HG03520 (cell line): Measurements from ENCODE around the gene ERG28.

Source experiments
- ATAC-seq: cut with Tn5 transposase; IDR thresholded peaks from one replicate; pipeline ENCODE4 v1.9.1; 2021; ENCODE audit warnings: mild to moderate bottlenecking, moderate library complexity; ENCODE audit not compliant: unreplicated experiment

Gene ERG28

DNA sequence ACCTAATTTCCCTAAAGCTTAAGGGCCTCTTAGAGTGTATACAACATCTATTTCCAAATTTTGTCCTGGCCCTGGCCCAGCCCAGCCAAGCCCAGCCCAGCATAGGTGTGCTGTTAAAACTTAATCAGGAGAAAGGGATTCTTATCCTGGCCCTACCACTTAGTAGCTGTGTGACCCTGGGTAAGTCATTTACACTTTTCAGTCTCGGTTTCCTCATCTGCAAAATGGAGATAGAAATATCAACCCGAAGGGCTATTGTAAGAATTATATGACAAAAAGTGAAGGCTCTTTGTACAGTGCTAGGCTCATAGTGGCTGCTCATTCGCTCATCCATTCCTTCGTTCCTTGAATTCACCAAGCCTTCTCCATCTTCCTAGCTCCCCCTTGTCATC, 442 bp downstream of the ERG28 start:
- no peak for ATAC-seq

DNA sequence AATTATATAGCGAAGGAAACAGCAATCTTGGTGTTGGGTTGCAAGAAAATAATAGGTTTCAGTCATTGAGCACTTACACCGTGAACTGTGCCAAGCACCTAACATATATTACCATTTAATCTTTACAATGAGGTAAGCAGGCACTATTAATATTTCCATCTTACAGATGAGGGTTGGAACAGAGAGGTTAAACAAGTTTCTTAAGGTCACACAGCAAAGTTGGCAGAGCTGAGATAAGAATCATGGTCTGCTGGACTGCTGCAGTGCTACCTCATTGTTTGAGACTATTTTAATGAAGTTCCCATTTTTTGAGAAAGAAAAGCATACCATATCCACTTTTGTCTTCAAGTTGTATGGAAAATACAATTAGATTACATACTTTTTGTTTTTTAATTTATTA, 1.7 kb downstream of the ERG28 start:
- ATAC-seq: no peak

DNA sequence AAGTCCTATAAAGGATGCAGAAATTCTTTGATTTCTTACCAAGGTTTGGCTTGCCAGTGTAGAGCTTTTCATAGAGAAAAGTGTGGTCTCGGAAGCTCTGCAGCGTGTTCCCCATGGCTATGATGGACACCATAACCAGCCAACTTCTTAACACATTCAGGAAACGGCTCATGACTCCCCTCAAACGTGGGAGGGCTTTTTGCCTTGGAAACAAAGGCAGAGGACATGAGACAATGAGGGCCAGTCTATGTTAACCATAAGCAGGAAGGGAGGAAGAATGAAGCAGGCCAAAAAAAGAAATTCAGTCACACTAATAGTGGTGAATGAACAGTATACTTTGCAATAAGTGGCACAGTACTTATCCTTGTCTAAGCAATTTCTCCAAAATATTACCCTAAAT, 3.3 kb downstream of the ERG28 start:
- ATAC-seq: no peak

DNA sequence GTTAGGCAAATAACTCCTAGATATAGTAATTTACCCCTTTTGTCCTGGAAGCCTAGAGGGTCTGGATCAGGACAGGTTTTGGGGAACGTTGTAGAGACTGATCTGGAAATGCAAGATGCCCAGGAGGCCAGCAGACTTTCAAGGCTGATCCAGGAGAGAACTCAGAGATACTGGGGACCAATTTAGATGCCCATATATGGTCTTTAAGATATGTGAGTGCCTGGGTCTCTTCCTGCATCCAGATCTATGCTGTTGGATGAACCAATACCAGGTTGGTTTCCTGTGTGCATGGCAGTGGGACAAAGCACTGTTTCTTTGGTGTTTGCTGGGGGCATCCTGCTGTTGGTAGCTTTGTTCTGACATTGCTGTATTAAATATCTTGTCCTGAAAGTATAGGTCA, 5.4 kb downstream of the ERG28 start:
- no peak for ATAC-seq

DNA sequence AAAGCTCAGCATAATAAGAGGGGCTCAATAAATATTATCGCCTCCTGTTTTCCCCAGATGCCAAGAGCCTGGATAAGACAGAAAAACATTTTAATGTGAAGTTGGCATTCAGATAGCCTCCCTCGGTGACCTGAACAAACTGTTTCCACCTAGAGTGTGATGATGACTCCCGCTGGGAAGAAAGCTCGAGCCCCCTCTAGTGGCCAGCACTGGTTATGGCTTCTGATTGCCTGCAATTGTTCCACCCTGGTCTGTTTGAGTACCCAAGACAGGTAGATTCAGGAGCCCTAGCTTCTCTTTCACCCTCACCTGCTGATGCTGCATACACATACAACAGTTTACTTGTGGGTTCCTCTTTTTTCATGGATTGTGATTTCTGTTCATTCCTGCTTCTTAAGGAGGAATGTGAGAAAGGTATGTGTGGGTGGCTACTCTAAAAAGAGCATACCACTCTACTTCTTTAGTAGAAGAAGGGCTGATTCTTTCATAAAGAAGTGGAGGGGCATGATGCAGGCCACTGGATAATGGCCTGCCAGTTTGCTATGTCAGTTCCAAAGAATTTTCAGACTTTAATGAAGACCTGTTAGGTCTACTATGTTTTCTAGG, 6.4 kb downstream of the ERG28 start:
- ATAC-seq: no peak

DNA sequence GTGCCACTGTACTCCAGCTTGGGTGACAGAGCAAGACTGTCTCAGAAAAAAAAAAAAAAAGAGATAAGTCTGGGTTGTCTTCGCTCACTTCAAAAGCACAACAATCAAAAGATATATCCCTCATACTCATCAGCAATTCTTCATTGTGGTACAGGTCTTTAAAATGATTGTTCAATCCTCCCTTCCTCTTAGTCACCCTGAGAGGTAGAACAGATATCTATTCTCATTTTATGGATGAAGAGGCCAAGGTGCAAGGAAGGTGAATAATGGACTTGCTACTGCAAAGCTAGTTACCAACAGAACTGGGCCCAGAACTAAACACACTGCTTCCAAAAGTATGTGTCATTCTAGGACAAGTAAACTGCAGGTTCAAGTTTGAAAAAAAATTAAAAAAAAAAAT, 7.1 kb downstream of the ERG28 start:
- no peak for ATAC-seq

DNA sequence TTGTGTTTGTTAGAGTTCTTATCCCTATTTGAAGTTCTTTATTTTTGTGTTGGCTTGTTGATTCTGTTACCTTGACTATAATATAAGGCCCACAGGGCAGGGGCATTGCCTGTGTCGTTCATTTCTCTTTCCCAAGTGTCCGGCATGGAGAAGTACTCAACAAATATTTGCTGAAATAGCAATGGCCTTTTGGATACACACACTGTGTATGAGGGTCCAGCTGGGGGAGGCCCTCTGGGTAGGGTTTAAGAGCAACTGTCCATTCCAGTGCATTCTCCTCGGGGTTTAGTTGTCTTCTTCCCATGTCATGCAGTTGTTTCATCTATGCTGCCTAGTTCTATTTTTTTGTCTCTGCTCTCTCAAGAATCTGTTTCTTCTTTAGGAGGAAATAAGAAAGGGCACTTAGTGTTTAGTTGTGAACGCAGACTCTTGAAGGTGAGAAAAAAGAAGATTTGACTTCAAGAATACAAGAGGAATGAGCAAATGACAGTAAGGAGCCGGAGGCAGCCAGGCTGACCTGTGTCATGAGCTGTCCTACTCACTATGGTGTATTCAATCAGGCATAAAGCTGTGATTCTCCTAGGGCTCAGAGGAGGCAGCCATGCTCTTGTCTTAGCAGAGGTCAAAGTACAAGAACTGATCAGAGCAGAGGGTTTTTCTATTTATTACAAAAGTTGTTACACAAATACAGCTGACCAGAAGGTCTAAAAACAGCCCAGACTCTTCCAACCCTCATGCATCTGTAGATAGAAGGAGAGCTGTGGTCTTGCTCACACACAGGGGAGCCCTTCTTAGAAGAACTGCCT, 10.2 kb downstream of the ERG28 start:
- ATAC-seq: no peak

DNA sequence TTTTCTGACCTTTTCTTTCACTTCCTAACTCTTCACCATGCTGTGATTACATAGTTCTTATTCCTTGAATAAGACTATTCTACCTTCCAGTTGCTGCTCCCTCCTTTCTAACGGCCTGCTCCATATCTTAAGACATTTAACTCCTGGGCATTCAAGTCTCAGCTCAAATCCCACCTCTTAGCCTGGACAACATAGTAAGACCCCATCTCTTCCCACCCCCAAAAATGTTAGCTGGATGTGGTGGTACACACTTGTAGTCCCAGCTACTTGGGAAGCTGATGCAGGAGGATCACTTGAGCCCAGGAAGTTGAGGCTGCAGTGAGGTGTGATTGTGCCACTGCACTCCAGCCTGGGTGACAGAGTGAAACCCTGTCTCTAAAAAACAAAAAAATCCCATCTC, 10.9 kb downstream of the ERG28 start:
- no peak for ATAC-seq

DNA sequence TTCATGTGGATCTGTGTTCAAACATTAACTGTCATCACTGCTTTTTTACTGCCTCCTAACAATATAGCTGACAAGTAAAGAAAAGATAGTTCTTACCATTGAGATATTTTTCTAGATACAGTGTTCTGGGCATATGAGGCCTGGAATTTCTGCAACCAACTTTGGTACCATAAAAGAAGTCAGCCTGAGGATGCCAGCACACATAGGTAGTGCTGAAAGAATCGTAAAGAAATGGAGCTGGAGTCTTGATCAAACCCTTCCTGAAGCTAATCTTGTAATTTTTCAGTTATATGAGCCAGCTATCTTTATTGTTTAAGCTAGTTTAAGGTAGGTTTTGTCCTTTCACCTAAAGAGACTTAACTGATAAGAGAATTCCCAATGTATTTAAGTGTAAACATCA, 11.3 kb downstream of the ERG28 start:
- no peak for ATAC-seq

DNA sequence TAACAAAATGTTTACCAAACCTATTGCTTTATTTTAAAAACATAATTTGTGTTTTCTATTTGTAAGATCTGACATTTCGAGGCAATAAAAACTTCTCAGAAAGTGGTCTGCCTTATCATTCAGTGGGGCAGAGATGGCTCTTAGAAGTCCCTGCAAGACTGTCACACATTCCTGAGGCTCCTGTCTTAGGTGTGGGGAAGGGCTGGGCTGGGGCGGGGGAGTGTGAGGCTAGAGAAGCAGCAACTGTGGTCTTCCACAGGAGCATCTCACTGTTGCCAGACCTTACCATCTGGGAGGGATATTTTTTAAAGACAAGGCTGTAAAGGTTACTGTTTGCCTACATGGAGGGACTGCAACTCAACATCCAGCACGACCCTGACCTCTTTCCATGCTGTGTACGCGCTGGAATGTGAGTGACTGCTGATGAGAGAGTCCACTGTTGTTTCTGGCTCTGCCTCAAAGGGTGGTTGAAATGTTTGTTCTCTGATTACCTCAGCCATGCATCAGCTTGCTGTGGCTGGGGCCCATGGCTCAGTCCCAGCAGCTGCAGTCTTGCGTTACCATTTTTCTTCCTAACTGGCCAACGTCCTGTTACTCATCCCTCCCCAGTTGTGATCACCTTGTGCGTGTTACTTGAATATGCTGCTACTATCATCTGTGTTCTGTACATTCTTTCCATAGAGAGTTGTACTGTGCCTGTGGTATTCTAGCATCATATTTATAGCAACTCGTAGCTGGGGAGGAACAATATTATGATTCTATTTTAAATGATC, 12.4 kb downstream of the ERG28 start:
- ATAC-seq: no peak

DNA sequence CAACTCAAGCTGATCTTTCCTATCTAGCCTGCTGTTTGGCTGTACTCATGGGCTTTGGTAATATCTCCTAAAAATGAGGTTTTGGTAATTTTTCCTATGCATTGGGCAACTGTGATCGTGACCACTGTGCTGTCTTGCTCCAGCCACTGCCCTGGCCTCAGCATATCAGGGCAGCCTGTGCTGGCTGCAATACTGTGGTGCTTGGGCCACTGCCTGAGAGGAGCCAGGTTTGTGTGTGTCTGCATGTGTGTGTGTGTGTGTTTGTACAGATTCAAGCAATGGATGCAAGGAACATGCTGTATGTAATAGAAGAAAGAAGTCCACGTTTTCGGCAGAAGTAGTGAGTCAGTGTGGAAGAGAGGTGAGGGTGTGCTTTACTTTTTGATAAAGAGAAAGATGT, 13.0 kb downstream of the ERG28 start:
- no peak for ATAC-seq

DNA sequence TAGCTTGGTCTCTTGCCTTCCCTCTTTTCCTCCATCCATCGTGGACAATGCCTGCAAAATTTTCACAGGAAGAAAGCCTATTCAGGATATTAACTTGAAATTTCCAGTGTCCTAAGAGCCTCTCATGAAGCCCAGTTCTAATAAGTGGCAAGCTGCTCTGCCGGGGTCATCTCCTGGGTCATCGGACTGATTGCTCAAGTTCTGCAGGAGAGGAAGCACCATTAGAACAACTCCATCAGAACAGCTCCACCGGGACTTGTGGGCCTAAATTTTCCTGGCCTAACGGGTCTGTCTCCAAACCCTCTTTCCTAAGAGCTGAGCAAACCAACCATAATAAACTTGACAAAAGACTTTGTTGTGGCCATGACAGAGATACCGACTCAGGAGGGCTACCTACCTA, 13.9 kb downstream of the ERG28 start:
- no peak for ATAC-seq

DNA sequence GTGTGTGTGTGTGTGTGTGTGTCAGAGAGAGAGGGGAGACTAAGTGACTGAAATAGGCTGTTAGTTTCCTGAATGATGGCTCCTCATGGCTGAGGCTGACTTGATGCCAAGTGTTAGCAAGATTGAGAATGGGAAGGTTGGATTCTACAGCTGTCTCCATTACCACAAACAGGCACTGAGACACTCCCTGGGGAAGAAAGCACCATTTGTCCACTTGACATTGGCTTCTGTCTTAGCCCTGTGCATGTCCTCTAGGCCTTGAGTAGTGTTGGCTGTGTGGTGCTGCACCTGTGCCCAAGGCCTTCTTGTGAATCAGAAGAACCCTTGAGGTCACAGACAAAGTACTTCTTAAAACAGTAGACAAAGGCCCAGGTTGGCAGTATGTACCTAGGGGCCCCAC, 15.6 kb downstream of the ERG28 start:
- ATAC-seq: no peak

DNA sequence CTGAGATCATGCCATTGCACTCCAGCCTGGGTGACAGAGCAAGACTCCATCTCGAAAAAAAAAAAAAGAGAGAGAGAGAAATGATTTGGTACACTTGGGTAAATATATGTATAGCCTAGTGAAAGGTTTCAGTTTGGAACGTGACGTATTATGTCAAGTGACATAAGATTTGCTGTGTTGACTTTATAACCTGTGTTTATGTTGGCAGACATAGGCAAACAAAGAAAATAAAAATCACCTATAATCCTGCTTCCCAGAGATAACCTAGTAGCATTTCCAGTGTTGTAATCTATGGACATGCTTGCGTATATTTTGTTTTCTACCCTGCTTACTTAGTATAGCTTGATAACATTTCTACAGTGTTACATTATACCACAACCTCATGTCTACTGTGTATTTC, 16.7 kb downstream of the ERG28 start:
- ATAC-seq: no peak

DNA sequence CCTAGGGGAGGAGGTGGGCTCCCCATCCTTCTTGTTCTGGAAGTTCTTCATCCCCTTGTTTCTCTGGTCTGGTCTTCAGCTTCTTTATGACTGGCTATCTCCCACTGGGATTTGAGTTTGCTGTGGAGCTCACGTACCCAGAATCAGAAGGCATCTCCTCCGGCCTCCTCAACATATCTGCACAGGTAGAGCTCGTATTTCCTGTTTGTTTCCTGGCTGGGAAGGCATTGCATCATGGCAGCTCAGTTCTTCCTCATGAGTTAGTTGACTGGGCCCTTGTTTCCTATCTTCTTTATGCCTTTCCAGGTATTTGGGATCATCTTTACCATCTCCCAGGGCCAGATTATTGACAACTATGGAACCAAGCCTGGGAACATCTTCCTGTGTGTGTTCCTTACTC, 19.8 kb downstream of the ERG28 start:
- ATAC-seq: no peak

DNA sequence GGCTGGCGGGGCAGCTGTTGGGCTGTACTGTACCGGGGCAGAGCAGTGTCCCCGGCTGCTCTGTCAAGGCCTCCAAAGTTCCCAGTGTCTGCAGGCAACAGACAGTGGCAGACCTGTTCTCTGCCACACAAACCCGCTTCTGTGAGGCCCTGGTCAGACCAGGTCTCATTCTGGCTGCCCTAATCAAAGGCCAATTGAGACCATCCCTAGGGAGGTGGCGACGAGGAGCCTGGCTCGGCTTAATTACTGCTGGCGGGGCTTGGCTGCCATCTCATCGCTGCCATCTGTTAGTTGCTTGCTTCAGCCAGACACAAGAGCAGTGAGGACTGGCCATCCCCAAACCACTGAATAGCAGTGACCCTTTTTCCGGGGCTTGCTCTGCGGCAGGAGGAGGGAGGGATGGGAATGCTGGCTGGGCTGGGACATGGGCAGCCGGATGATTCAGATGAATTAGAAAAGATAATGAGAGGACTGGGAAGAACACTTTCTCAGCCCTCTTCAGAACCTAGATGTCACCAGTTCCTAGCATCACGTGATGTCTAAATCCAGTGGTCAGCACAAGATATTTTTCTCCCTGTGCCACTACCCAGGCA, 24.5 kb downstream of the ERG28 start:
- no peak for ATAC-seq

DNA sequence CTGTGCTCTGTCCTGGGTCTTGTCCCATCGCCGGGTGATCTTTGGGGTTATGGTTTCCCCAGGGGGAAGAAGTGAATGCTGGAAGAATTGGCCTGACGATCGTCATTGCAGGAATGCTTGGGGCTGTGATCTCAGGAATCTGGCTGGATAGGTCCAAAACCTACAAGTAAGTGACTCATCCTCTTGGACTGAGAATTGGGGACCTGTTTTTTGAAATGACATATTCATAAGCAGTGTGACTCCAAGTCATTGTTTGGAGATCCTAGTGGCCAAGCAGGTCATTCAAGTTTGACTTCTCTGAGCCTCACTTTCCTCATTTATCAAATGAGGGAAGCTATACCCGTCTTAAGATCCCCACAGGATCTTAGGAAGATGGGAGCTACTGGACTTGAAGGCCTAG, 25.8 kb downstream of the ERG28 start:
- no peak for ATAC-seq

DNA sequence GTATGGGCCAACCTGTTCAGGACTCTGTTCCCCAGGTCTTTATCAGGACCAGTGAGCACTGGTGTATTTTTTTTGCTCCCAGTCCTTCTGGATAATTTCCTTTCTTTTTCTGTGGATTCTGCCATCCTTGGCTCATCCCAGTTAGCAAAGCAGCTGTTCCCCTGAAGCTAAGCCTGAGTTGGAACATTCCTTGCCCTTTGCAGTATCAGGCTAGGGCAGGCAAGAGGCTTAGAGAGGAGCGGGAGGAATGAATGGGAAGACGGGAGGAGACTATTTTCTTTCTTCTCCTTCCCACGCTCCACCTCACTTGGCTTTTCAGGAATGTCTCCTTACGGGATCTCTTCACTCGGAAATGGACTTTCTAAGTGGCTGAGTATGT, 29.2 kb downstream of the ERG28 start:
- no peak for ATAC-seq

DNA sequence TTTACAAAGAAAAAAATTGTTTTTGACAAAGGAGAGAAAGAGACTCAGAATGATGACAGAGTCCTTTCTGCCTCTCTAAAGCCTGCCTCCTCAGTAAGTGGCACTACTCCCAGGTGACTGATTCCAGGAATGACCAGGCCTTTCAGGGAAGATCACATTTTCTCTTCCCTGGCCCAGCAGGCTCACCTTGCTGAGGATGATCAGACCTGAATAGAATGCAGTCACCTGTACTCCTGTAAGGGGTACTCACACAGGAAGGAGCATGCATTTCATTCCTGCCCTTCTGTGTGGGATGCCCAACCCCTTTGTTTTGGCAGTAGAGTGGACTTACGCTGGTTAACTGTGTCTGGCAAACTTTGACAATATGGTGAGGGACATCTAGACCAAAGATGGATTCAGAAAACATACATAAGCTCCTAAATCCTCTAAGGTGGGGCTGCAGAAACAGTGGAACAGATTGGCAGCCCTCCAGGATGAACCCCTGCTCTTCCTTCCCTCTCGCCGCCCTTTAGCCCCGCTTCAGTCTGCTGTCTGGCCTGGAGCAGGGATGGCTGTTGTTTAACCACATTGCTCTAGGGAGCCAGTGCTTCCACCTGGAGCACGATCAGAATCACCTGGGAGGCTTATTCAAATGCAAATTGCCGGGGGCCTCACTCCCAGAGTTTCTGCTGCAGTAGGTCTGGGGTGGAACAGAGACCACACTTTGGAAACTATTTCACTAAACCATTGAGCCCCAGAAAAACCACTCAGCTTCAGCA, 29.8 kb downstream of the ERG28 start:
- ATAC-seq: no peak

DNA sequence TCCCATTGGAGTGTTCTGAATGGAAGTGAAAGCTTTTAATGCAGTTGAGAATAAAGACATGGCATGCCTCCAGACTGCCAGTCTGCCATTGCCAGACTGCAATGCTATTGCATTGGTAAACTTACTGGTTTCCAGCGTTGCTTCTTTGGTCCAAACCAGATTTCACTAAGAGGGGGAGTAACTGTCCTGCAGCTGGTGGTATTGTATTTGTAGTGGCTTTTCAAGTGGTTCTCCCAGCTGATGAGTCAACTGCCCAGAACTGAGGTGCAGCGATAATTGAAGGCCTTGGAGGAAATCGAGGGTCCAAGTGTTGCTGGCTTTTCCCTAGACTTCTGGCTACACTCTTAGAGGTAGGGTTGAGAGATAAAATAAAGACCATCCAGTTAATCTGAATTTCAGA, 31.9 kb downstream of the ERG28 start:
- ATAC-seq: no peak

DNA sequence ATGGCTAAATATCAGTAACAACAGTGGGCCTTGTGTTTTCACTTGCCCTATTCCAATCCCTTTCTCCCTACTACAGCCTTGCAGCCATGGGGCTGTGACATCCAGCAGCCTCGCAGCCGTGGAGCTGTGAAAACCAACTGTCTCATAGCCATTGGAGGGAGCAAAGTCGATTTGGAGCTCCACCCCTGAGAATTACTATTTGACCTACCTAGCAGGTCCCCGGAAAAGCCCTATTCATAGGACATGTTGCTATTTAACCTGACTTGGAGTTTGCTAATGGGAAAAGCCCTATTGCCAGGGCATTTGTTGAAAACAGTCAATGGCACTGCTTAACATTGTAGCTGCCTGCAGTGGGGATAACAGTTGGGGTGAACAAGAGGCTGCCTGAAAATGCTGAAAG, 33.3 kb downstream of the ERG28 start:
- ATAC-seq: no peak
